GM18861 (cell line): ENCODE data around the gene PARVG.

Experiments used
- ATAC-seq: cut with Tn5 transposase; IDR thresholded peaks from one replicate; pipeline ENCODE4 v1.9.1; 2021; ENCODE audit not compliant: unreplicated experiment

PARVG gene

GRCh38 chr22:44180706-44181032 lies at the start of gene PARVG:
Gene PARVG (plus strand): TSS chr22:44180925. CDS start chr22:44183330, 2,405 bp downstream.
- ATAC-seq: no peak

GRCh38 chr22:44131412-44131811 lies 49.3 kb upstream of the PARVG start:
- no peak for ATAC-seq

GRCh38 chr22:44131989-44132685 lies 48.6 kb upstream of the PARVG start:
- no peak for ATAC-seq

GRCh38 chr22:44132724-44133123 lies 48.0 kb upstream of the PARVG start:
- no peak for ATAC-seq

GRCh38 chr22:44133161-44133560 lies 47.6 kb upstream of the PARVG start:
- ATAC-seq: no peak

- ATAC-seq: no peak
Measured at GRCh38 chr22:44133901-44134571, 46.7 kb upstream of the PARVG start.

GRCh38 chr22:44136112-44136511 lies 44.6 kb upstream of the PARVG start:
- ATAC-seq: no peak

- ATAC-seq: no peak
Measured at GRCh38 chr22:44136786-44137185, 43.9 kb upstream of the PARVG start.

GRCh38 chr22:44137415-44137814 lies 43.3 kb upstream of the PARVG start:
- no peak for ATAC-seq

- no peak for ATAC-seq
Measured at GRCh38 chr22:44139773-44140172, 41.0 kb upstream of the PARVG start.

GRCh38 chr22:44142421-44143104 lies 38.2 kb upstream of the PARVG start:
- no peak for ATAC-seq

GRCh38 chr22:44143105-44143474 lies 37.6 kb upstream of the PARVG start:
- no peak for ATAC-seq

GRCh38 chr22:44143579-44143978 lies 37.1 kb upstream of the PARVG start:
- ATAC-seq: no peak

- no peak for ATAC-seq
Measured at GRCh38 chr22:44144046-44144569, 36.6 kb upstream of the PARVG start.

GRCh38 chr22:44145544-44145943 lies 35.2 kb upstream of the PARVG start:
- no peak for ATAC-seq

- ATAC-seq: no peak
Measured at GRCh38 chr22:44146088-44146861, 34.5 kb upstream of the PARVG start.

- ATAC-seq: no peak
Measured at GRCh38 chr22:44147008-44147645, 33.6 kb upstream of the PARVG start.

GRCh38 chr22:44147821-44148574 lies 32.7 kb upstream of the PARVG start:
- ATAC-seq: no peak

- no peak for ATAC-seq
Measured at GRCh38 chr22:44151676-44152075, 29.0 kb upstream of the PARVG start.

GRCh38 chr22:44153710-44154109 lies 27.0 kb upstream of the PARVG start:
- no peak for ATAC-seq
